Adrenal gland (tissue), 12 donors: ENCODE measurements around the gene CDK6. TPM values are rescaled to one million over a fixed set of nuclear protein-coding genes. Genes with fewer than 3 reads are reported as not detected.

Experiments
- DNase-seq, 7 donors: peaks; one replicate each; pipeline ENCODE4 v3.0.0-alpha.2; 2019 to 2020
- H3K27ac ChIP-seq, 5 donors: fragments of 200-600 bp; sonication (generic) in 4 of 5; 1 replicate in 3 of 5; 2 replicates in 2 of 5; pipeline versions ENCODE4 v1.5.1 to v1.8.0; 2016 to 2020; ENCODE audit warnings: mild to moderate bottlenecking in 1 of 5
- H3K27me3 ChIP-seq: fragments of 200-600 bp; 2 replicates; pipeline ENCODE4 v1.8.0; 2021
- H3K36me3 ChIP-seq, 2 donors: fragments of 200-600 bp; replicated peaks in 1 of 2; 1 replicate in 1 of 2; 2 replicates in 1 of 2; pipeline versions ENCODE4 v1.5.1 to v1.8.0; 2018 to 2022
- H3K4me1 ChIP-seq, 2 donors: fragments of 200-600 bp; replicated peaks in 1 of 2; 1 replicate in 1 of 2; 2 replicates in 1 of 2; pipeline versions ENCODE4 v1.5.1 to v1.8.0; 2018 to 2021
- H3K4me3 ChIP-seq, 4 donors: fragments of 200-600 bp; sonication (generic) in 3 of 4; one replicate each; pipeline ENCODE4 v1.5.1; 2016 to 2018
- H3K9me3 ChIP-seq, 3 donors: fragments of 200-600 bp; sonication (generic) in 1 of 3; replicated peaks in 1 of 3; 1 replicate in 2 of 3; 2 replicates in 1 of 3; pipeline versions ENCODE4 v1.5.1 to v1.8.0; 2016 to 2021
- CTCF ChIP-seq, 6 experiments: fragments of 450-650 bp in 4 of 6; fragments of 200-600 bp in 2 of 6; sonication (generic) in 1 of 6; IDR thresholded peaks; 1 replicate in 5 of 6; 2 replicates in 1 of 6; pipeline versions ENCODE4 v1.5.1 to v1.8.0; 2016 to 2021; ENCODE audit warnings: antibody characterized with exemption in 6 of 6, mild to moderate bottlenecking in 2 of 6, moderate library complexity in 1 of 6
- POLR2A ChIP-seq, 2 donors: fragments of 450-650 bp; IDR thresholded peaks; one replicate each; pipeline ENCODE4 v1.6.1; 2017; ENCODE audit warnings: antibody characterized with exemption in 2 of 2, mild to moderate bottlenecking in 2 of 2, moderate library complexity in 1 of 2
- WGBS, 4 donors: extraction: QIAGEN DNeasy Blood & Tissue Kit in 2 of 4; methylation state at CpG; one replicate each; pipeline versions ENCODE4 v1.1.5 to v1.1.7; 2013 to 2017; 5-methylcytosine and 5-hydroxymethylcytosine counted together
- intact Hi-C, 2 donors: fragments of 100-400 bp; cut with DNase I; formaldehyde crosslinking; loops; one replicate each; pipeline versions ENCODE4 v1.14.1 to v1.15.0; 2022 to 2023
- polyA plus RNA-seq, 3 donors: library from polyadenylated mRNA; stranded (reverse); fragments of 200-250 nt in 2 of 3; fragments of 350-450 nt in 1 of 3; fragmentation: Illumina TruSeq in 1 of 3; extraction: RNeasy Lipid Tissue Mini Kit (QIAGEN cat#74804) in 1 of 3; gene quantifications; one replicate each; pipeline ENCODE4 v1.2.3, GENCODE V29; 2013 to 2014
- total RNA-seq, 9 donors: library from RNA; depleted of rRNA in 4 of 9; stranded (reverse); fragments of >200 nt in 4 of 9; fragments of 120-200 nt in 1 of 9; fragmentation: NEBNext Ultra II Directional in 1 of 9; extraction: Animal tissue kit (Norgen Biotek cat#: 25700) in 1 of 9; gene quantifications; one replicate each; pipeline versions ENCODE4 v1.1.0 to v1.2.4, GENCODE V29; 2013 to 2023
- donor health status: healthy with polysubstance abuse.
- donor health status: Bipolar disorder and iron deficiency.
- donor health status: DM: yes; HTN: yes; CAD: no.
- donor health status: DM: no; HTN: no; CAD: no.
- donor health status: DM: no; HTN: no; CAD: no.
- donor health status: DM: yes; HTN: yes; CAD: no.

The CDK6 gene
- total and polyA plus RNA-seq, 12 donors = 2.5 to 151 (median 33.4) TPM

DNA sequence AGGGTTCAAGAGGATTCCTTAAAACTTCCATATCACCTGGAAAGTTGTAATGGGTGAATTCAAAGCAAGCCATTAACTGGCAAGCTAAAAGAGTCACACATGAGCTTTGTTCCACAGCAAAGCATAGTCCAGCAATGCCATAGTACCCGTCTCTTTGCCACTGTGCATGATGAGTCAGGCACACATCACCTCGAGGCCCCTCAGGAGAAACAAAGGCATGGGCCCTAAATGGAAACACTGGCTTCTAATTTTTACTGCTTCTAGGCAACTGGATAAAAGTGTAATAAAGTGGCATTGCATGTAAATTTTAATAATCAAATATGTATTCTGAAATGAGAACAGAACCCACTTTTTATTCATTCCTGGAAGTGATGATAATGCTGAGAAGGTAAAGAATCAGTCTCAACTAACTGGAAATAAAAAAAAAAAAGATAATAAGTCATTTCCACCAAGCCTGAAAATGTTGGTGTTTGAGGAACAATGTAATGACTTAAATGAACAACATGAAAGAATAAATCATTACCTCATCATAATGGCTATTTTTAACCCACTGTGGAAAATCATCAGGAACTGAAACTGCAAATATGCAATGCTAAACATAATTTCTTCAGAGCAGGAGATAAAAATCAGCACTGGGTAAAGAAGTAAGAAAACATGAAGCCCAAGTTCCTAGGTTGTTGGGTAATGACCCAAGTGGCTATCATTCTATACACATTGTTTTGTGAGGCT, 104.9 kb downstream of the CDK6 start:
- intact Hi-C loops = no loop called here
- no peaks in the 10 kb centered on the region for H3K27me3 ChIP-seq
- TF ChIP-seq CTCF (IDR thresholded peaks at IDR 0.05) = no peak
- no peak for TF ChIP-seq POLR2A (IDR thresholded peaks at IDR 0.05)
- peaks cover 0 to 19% of the 10 kb centered on the region in 2 donors for H3K4me1 ChIP-seq
- no peak overlapping the region for H3K4me3 ChIP-seq
- peak overlapping the region in 3 of 5 donors; percentile 45 to 59 (median 51) for H3K27ac ChIP-seq
- DNase-seq = peak in 1 of 7 donors; percentile 23
- no peaks in the 10 kb centered on the region for H3K36me3 ChIP-seq
- no peaks in the 10 kb centered on the region for H3K9me3 ChIP-seq
- WGBS, 4 donors = 32 to 52% (median 43%) methylated on average over 2 of the region's 2 CpGs

DNA sequence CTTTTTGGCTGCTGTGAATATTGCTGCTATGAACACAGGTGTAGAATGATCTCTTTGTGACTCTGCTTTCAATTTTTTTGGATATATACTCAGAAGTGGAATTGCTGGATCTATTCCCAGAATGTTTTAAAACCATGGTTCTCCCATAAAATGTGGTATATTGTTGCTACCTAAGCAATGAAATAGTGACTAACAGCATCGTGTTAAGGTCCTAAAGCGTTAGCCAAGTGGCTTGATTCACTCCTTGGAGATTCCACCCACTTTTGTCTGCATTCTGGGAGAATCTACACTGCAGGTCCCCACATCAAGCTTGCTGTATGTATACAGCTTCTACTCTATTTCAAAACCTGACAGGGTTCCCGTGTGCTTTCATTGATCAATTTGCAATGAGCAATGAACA, 105.6 kb downstream of the CDK6 start:
- DNase-seq = no peak
- TF ChIP-seq CTCF (IDR thresholded peaks at IDR 0.05) (no peak), POLR2A (IDR thresholded peaks at IDR 0.05) (no peak)
- 78 to 92% (median 89%) methylated on average over 3 of the region's 3 CpGs for WGBS, 4 donors
- no peaks in the 10 kb centered on the region for H3K36me3 ChIP-seq
- H3K4me1 ChIP-seq = peaks cover 0 to 19% of the 10 kb centered on the region in 2 donors
- no peaks in the 10 kb centered on the region for H3K9me3 ChIP-seq
- intact Hi-C loops = no loop called here
- no peak overlapping the region for H3K4me3 ChIP-seq
- peak overlapping the region in 3 of 5 donors; percentile 38 to 51 (median 45) for H3K27ac ChIP-seq
- H3K27me3 ChIP-seq = no peaks in the 10 kb centered on the region

GRCh38 chr7:92729751-92730150, 106.6 kb downstream of the CDK6 start:
- TF ChIP-seq CTCF (IDR thresholded peaks at IDR 0.05) (no peak), POLR2A (IDR thresholded peaks at IDR 0.05) (no peak)
- intact Hi-C loops = no loop called here
- Histone ChIP-seq H3K27ac (no peak overlapping the region), H3K4me1 (peaks cover 0 to 19% of the 10 kb centered on the region in 2 donors), H3K9me3 (no peaks in the 10 kb centered on the region), H3K36me3 (peaks cover 0 to 7% of the 10 kb centered on the region in 2 donors), H3K4me3 (no peak overlapping the region), H3K27me3 (no peaks in the 10 kb centered on the region)
- DNase-seq = no peak
- WGBS, 4 donors = 90 to 100% (median 96%) methylated on average over 2 of the region's 2 CpGs

GRCh38 chr7:92729172-92729571, 107.2 kb downstream of the CDK6 start:
- no peaks in the 10 kb centered on the region for H3K27me3 ChIP-seq
- no peak overlapping the region for H3K27ac ChIP-seq
- intact Hi-C loops = no loop called here
- H3K4me1 ChIP-seq = peaks cover 0 to 19% of the 10 kb centered on the region in 2 donors
- H3K36me3 ChIP-seq = peaks cover 0 to 11% of the 10 kb centered on the region in 2 donors
- WGBS, 4 donors = 92 to 95% (median 93%) methylated on average over 7 of the region's 7 CpGs
- TF ChIP-seq POLR2A (IDR thresholded peaks at IDR 0.05) (no peak), CTCF (IDR thresholded peaks at IDR 0.05) (no peak)
- DNase-seq = no peak
- H3K9me3 ChIP-seq = no peaks in the 10 kb centered on the region
- H3K4me3 ChIP-seq = no peak overlapping the region
